Endothelial cell of umbilical vein (primary cell): Measurements from ENCODE around the gene RGS6. TPM values are rescaled to one million over a fixed set of nuclear protein-coding genes. Genes with fewer than 3 reads are reported as not detected.

ENCODE experiments used
- BruUV-seq: library from RNA; stranded (reverse); fragments of 400-500 nt; replicated peaks from 2 replicates; lab custom pipeline; 2021; lab: Mats Ljungman, UMichigan
- CTCF ChIA-PET: fragments of 300-600, 350-600 bp; sonication (Branson Sonifier 250); formaldehyde crosslinking; loops from one replicate; lab custom pipeline; 2021; ENCODE audit warnings: antibody characterized with exemption, inconsistent platforms; lab: Charles Lee
- POLR2A ChIA-PET: fragments of 300-600, 350-600 bp; sonication (Branson Sonifier 250); formaldehyde crosslinking; loops from one replicate; lab custom pipeline; 2021; ENCODE audit warnings: antibody characterized with exemption, inconsistent platforms; lab: Charles Lee
- DNase-seq: peaks from one replicate; pipeline ENCODE4 v3.0.0-alpha.2; 2011; ENCODE audit warnings: low read depth, low spot score
- FAIRE-seq: peaks from 2 replicates; lab custom pipeline; 2011; peaks lifted over from hg19 to GRCh38; lab: Jason Lieb, UNC
- H2AFZ ChIP-seq: 2 replicates; pipeline ENCODE4 v1.6.0; 2012; ENCODE audit warnings: low read depth, low read length, control low read depth, inconsistent platforms
- H3K27ac ChIP-seq: 2 replicates; pipeline ENCODE4 v1.5.1; 2011; ENCODE audit warnings: low read depth, mild to moderate bottlenecking, control low read depth, low read length, moderate library complexity; ENCODE audit not compliant: insufficient read depth
- H3K27me3 ChIP-seq, 2 experiments: 2 replicates each; pipeline versions ENCODE4 v1.6.0 to v1.6.1; 2011; ENCODE audit warnings: low read length in 2 of 2, mixed read lengths in 1 of 2; ENCODE audit not compliant: control insufficient read depth in 2 of 2, insufficient read depth in 2 of 2
- H3K36me3 ChIP-seq, 2 experiments: 2 replicates in 1 of 2; 3 replicates in 1 of 2; pipeline ENCODE4 v1.5.1; 2011; ENCODE audit warnings: low read length in 2 of 2, mild to moderate bottlenecking in 1 of 2, moderate library complexity in 1 of 2; ENCODE audit not compliant: control insufficient read depth in 2 of 2, insufficient read depth in 2 of 2; ENCODE audit errors: extremely low read depth in 1 of 2
- H3K4me1 ChIP-seq: 3 replicates; pipeline ENCODE4 v1.5.1; 2011; ENCODE audit warnings: mild to moderate bottlenecking, low read length; ENCODE audit not compliant: control insufficient read depth, insufficient read depth; ENCODE audit errors: extremely low read depth
- H3K4me2 ChIP-seq: 2 replicates; pipeline ENCODE4 v1.6.1; 2011; ENCODE audit warnings: low read length, control low read depth, mixed read lengths; ENCODE audit not compliant: insufficient read depth
- H3K4me3 ChIP-seq, 3 experiments: fragments of 200-600 bp in 1 of 3; sonication (generic), shearing (Covaris generic) in 1 of 3; replicated peaks in 1 of 3; 2 replicates each; pipeline ENCODE4 v1.5.1; 2011 to 2016; ENCODE audit warnings: control low read depth in 3 of 3, low read length in 3 of 3, mild to moderate bottlenecking in 2 of 3, inconsistent platforms in 1 of 3, low read depth in 1 of 3, moderate library complexity in 1 of 3; ENCODE audit not compliant: insufficient read depth in 1 of 3
- H3K79me2 ChIP-seq: 2 replicates; pipeline ENCODE4 v1.6.0; 2012; ENCODE audit warnings: low read length, inconsistent platforms; ENCODE audit not compliant: control insufficient read depth, insufficient read depth
- H3K9ac ChIP-seq: replicated peaks from 2 replicates; pipeline ENCODE3; 2011; ENCODE audit warnings: low read length, control low read depth; ENCODE audit not compliant: insufficient read depth; ENCODE audit errors: extremely low read depth
- H3K9me1 ChIP-seq: replicated peaks from 3 replicates; pipeline ENCODE4 v1.6.0; 2011; ENCODE audit warnings: mild to moderate bottlenecking, low read length; ENCODE audit not compliant: control insufficient read depth, insufficient read depth; ENCODE audit errors: extremely low read depth
- H3K9me3 ChIP-seq: replicated peaks from 2 replicates; pipeline ENCODE4 v1.5.1; 2012; ENCODE audit warnings: low read length, inconsistent platforms; ENCODE audit not compliant: control insufficient read depth, insufficient read depth
- H4K20me1 ChIP-seq: replicated peaks from 2 replicates; pipeline ENCODE3; 2011; ENCODE audit warnings: mild to moderate bottlenecking, low read length; ENCODE audit not compliant: control insufficient read depth, insufficient read depth; ENCODE audit errors: extremely low read depth
- EZH2 ChIP-seq: IDR thresholded peaks from 2 replicates; pipeline ENCODE4 v1.6.1; 2012; ENCODE audit warnings: borderline replicate concordance, low read depth, mild to moderate bottlenecking, moderate library complexity, low read length, inconsistent platforms; ENCODE audit not compliant: severe bottlenecking
- GATA2 ChIP-seq: IDR thresholded peaks from 2 replicates; pipeline ENCODE4 v1.7.0; 2011; ENCODE audit warnings: low read depth, mild to moderate bottlenecking, moderate library complexity, mixed read lengths, low read length; ENCODE audit not compliant: insufficient read length, insufficient read depth
- JUN ChIP-seq: IDR thresholded peaks from 2 replicates; pipeline ENCODE4 v1.6.1; 2011; ENCODE audit warnings: borderline replicate concordance, low read depth; ENCODE audit not compliant: insufficient read length, insufficient read depth
- MYC ChIP-seq: IDR thresholded peaks from one replicate; pipeline ENCODE4 v1.6.1; 2011; ENCODE audit warnings: mild to moderate bottlenecking, low read depth, low read length
- POLR2A ChIP-seq: IDR thresholded peaks from 2 replicates; pipeline ENCODE4 v1.6.1; 2012; ENCODE audit warnings: low read depth, mild to moderate bottlenecking, control low read depth, low read length
- POLR2AphosphoS5 ChIP-seq: IDR thresholded peaks from 2 replicates; pipeline ENCODE4 v1.6.1; 2012; ENCODE audit warnings: low read depth, mild to moderate bottlenecking, control low read depth, low read length, moderate library complexity; ENCODE audit not compliant: insufficient read depth
- dilution Hi-C: fragments of 300-500 bp; cut with MboI; formaldehyde crosslinking; loops from one replicate; pipeline ENCODE4 v1.15.0; 2019; ENCODE audit warnings: low sequenced_read_pairs; ENCODE audit not compliant: extremely low pct_ligation_motif_present
- intact Hi-C: fragments of 100-400 bp; cut with micrococcal nuclease; formaldehyde crosslinking; loops from one replicate; pipeline ENCODE4 v1.10.0; 2022
- polyA plus RNA-seq, 4 experiments: library from polyadenylated mRNA; depleted of rRNA in 3 of 4; stranded (reverse) in 3 of 4; unstranded in 1 of 4; fragments of >200 nt; gene quantifications; 2 replicates each; pipeline versions ENCODE4 v1.2.1 to v1.2.3, GENCODE V29; 2011 to 2012; ENCODE audit warnings: missing spikeins in 1 of 4
- total RNA-seq: library from RNA; stranded (reverse); gene quantifications from 2 replicates; pipeline ENCODE4 v1.2.3, GENCODE V29; 2021
- TF ChIP-seq, protein P1 (sequence below): IDR thresholded peaks from 2 replicates; pipeline ENCODE4 v1.6.1; 2011; ENCODE audit not compliant: insufficient read depth, insufficient read length
- TF ChIP-seq, protein P2 (sequence below), 2 donors: IDR thresholded peaks; 1 replicate in 1 of 2; 2 replicates in 1 of 2; pipeline ENCODE4 v1.5.1; 2011; ENCODE audit warnings: low read length in 2 of 2, mild to moderate bottlenecking in 2 of 2, moderate library complexity in 2 of 2, control low read depth in 1 of 2, inconsistent platforms in 1 of 2, low read depth in 1 of 2; ENCODE audit not compliant: insufficient read depth in 1 of 2; ENCODE audit errors: extremely low read depth in 1 of 2

RGS6 gene
- total and polyA plus RNA-seq, 2 donors (not counting 3 experiments of a cell fraction or from before 2014, with no cell fraction given): not detected

DNA sequence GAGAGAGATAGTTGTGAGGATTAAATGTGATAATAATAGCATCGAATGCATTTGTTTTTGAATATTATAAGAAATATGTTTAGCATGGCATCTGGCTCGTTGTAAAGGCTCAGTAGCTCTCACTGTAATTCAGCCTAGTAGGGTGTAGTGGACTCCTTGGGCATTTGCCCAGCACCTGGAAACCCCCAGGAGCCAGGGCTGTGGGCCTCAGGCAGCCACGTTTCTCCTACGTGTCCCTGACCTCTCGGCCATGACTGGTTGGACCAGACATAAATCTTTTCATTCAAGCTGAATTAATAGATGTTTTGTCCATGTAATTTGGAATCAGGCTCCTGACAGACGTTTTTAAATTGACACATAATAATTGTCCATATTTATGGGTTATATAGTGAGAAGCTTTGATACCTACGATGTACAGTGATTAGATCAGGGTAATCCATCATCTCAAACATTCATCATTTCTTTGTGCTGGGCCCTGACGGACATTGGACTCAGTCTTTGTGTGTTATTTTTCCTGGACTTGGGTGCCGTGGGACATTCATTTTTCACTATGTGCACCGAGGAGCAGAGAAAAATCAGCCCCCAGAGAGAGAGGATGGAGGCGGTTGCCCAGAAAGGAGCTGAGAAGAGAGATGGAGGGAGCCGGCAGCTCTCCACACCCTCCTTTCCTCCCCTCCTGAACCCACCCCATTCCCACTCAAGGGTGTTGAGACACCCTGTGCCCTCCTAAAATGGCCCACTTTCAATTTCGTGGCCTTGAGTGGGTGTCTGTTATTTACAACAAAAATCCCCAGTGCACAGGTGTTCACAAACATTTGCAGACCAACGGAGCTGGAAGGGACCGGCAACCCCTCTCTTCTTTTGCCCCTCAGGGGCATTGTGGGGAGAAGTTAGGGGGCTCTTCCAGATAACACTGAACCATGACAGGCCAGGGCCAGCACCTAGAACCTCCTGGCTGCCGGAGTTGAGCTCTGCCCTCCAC is 665.3 kb downstream of the RGS6 start:
- Histone ChIP-seq H3K9me1 (no peaks in the 10 kb centered on the region), H2AFZ (no peak overlapping the region), H3K36me3 (no peaks in the 10 kb centered on the region), H3K9ac (no peak overlapping the region), H3K4me2 (no peak overlapping the region), H4K20me1 (no peaks in the 10 kb centered on the region), H3K27me3 (peaks cover 3 to 8% of the 10 kb centered on the region in 2 experiments), H3K4me3 (no peak overlapping the region), H3K27ac (no peak overlapping the region), H3K9me3 (no peaks in the 10 kb centered on the region), H3K79me2 (no peaks in the 10 kb centered on the region), H3K4me1 (no peaks in the 10 kb centered on the region)
- dilution Hi-C loops: no loop called here
- DNase-seq (no peak), FAIRE-seq (no peak)
- TF ChIP-seq, protein P1, sequence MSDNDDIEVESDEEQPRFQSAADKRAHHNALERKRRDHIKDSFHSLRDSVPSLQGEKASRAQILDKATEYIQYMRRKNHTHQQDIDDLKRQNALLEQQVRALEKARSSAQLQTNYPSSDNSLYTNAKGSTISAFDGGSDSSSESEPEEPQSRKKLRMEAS: no peak
- TF ChIP-seq POLR2A: no peak
- intact Hi-C loops: no loop called here
- no TSS peak for BruUV-seq
- ChIA-PET CTCF (interaction anchor here (0.8 to 1.4 kb wide), 3 partner anchors 11 to 308 kb away, joined by 3 read pairs; no protein-coding TSS in a partner anchor), POLR2A (no interaction called here)

DNA sequence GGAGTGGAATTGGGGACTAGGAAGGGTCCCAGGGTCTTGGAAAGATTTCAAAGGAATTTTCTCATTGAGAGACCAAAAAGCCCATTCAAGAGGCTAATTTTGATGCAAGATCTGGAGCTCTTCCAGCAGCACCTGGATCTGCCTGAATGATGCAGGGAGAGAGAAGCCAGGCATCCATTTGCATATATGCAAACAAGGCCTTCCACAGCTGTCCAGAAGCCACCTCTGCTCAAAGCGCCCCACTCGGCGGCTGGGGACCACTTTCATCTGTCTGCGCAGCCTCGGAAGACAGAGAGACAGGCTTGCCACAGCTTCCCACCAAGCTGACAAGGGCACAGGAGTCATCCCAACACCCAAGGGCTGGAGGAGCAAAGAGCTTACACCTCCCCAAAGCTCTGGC is 666.1 kb downstream of the RGS6 start:
- H3K9ac ChIP-seq: no peak overlapping the region
- intact Hi-C loops (no loop called here), dilution Hi-C loops (no loop called here)
- no peaks in the 10 kb centered on the region for H3K9me1 ChIP-seq
- H3K36me3 ChIP-seq: no peaks in the 10 kb centered on the region
- ChIA-PET POLR2A (no interaction called here), CTCF (interaction anchor here (0.8 to 1.4 kb wide), 3 partner anchors 10 to 307 kb away, joined by 3 read pairs; no protein-coding TSS in a partner anchor)
- H3K79me2 ChIP-seq: no peaks in the 10 kb centered on the region
- DNase-seq: no peak
- H3K4me3 ChIP-seq: no peak overlapping the region
- H3K4me1 ChIP-seq: no peaks in the 10 kb centered on the region
- no peak for TF ChIP-seq GATA2
- no peak for TF ChIP-seq POLR2AphosphoS5
- TF ChIP-seq JUN: no peak
- no peak for TF ChIP-seq POLR2A
- TF ChIP-seq, protein P2, sequence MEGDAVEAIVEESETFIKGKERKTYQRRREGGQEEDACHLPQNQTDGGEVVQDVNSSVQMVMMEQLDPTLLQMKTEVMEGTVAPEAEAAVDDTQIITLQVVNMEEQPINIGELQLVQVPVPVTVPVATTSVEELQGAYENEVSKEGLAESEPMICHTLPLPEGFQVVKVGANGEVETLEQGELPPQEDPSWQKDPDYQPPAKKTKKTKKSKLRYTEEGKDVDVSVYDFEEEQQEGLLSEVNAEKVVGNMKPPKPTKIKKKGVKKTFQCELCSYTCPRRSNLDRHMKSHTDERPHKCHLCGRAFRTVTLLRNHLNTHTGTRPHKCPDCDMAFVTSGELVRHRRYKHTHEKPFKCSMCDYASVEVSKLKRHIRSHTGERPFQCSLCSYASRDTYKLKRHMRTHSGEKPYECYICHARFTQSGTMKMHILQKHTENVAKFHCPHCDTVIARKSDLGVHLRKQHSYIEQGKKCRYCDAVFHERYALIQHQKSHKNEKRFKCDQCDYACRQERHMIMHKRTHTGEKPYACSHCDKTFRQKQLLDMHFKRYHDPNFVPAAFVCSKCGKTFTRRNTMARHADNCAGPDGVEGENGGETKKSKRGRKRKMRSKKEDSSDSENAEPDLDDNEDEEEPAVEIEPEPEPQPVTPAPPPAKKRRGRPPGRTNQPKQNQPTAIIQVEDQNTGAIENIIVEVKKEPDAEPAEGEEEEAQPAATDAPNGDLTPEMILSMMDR (IDR thresholded peaks at IDR 0.05; ENCODE audit: extremely low read depth in 1 of 2, insufficient read depth in 1 of 2, low read depth in 1 of 2, low read length in 2 of 2): no peak
- no peak for TF ChIP-seq MYC
- TF ChIP-seq EZH2: no peak
- TF ChIP-seq, protein P1: no peak
- peaks cover 3 to 8% of the 10 kb centered on the region in 2 experiments for H3K27me3 ChIP-seq
- no TSS peak for BruUV-seq
- no peak overlapping the region for H3K27ac ChIP-seq
- H3K9me3 ChIP-seq: no peaks in the 10 kb centered on the region
- no peaks in the 10 kb centered on the region for H4K20me1 ChIP-seq
- no peak overlapping the region for H3K4me2 ChIP-seq
- no peak for FAIRE-seq
- H2AFZ ChIP-seq: no peak overlapping the region
